OCI-LY7 (cell line): ENCODE results near the gene PLEKHA6.

ENCODE experiments used
- CTCF ChIP-seq: fragments of 200-600 bp; sonication (generic); conservative IDR thresholded peaks from 2 replicates; pipeline ENCODE4 v1.5.1; 2014; ENCODE audit warnings: mild to moderate bottlenecking, antibody characterized with exemption, low read length, moderate library complexity, mixed read lengths
- EZH2phosphoT487 ChIP-seq: fragments of 200-600 bp; sonication (generic); IDR thresholded peaks from 2 replicates; pipeline ENCODE4 v1.6.1; 2018; ENCODE audit warnings: low read depth, borderline replicate concordance, mild to moderate bottlenecking, mixed run types, antibody characterized with exemption, low read length, moderate library complexity, mixed read lengths

- TF ChIP-seq CTCF (no peak), EZH2phosphoT487 (no peak)
Measured at GRCh38 chr1:204283711-204284651, 75.7 kb downstream of the PLEKHA6 start.
